Measurements from ENCODE around the gene FCRL4. TPM values are rescaled to one million over a fixed set of nuclear protein-coding genes. Genes with fewer than 3 reads are reported as not detected.

Gene FCRL4
- total and polyA plus RNA-seq, 2 of the 13 experiments (the other 11 are each of a cell fraction or from before 2014, with no cell fraction given): not detected

- no peak for TF ChIP-seq ZNF260 (CRISPR knock-in tag; IDR thresholded peaks at IDR 0.05; ENCODE audit: borderline replicate concordance, low read depth)
- no peak for TF ChIP-seq ZNF550 (CRISPR knock-in tag; IDR thresholded peaks at IDR 0.05; ENCODE audit: borderline replicate concordance)
- no peak for TF ChIP-seq RFX3 (CRISPR knock-in tag; IDR thresholded peaks at IDR 0.05)
- no peak for TF ChIP-seq ZBTB20 (CRISPR knock-in tag; IDR thresholded peaks at IDR 0.05; ENCODE audit: borderline replicate concordance, low read depth)
- no peak for TF ChIP-seq TGIF2 (CRISPR knock-in tag; IDR thresholded peaks at IDR 0.05)
Observed at GRCh38 chr1:157577420-157577819, 20.5 kb downstream of the FCRL4 start (continued).

GRCh38 chr1:157575744-157576143 lies 22.1 kb downstream of the FCRL4 start:
- Histone ChIP-seq H3K79me2 (ENCODE audit: insufficient read depth, low read length) (no peaks in the 10 kb centered on the region), H3K4me3 (replicated peaks in 1 of 3; ENCODE audit: insufficient read depth in 1 of 3, low read depth in 2 of 3, low read length in 3 of 3) (no peak overlapping the region), H3K36me3 (replicated peaks in 1 of 2; ENCODE audit: control insufficient read depth in 1 of 2, insufficient read depth in 2 of 2, low read length in 2 of 2) (no peaks in the 10 kb centered on the region), H3K27me3 (ENCODE audit: control insufficient read depth in 1 of 2, insufficient read depth in 2 of 2, low read length in 2 of 2) (no peaks in the 10 kb centered on the region; a peak in 1 of 5 replicates), H3K9ac (ENCODE audit: insufficient read depth, low read depth, low read length) (no peak overlapping the region), H3K27ac (ENCODE audit: extremely low read length, insufficient read depth, low read length) (no peak overlapping the region), H3K4me2 (ENCODE audit: low read depth, low read length) (no peak overlapping the region), H4K20me1 (ENCODE audit: insufficient read depth, low read length) (no peaks in the 10 kb centered on the region), H2AFZ (ENCODE audit: low read length) (no peak overlapping the region), H3K4me1 (ENCODE audit: insufficient read depth, low read length) (no peaks in the 10 kb centered on the region), H3K9me3 (ENCODE audit: low read length) (no peaks in the 10 kb centered on the region)
- POLR2A ChIA-PET: no interaction called here
- FAIRE-seq: no peak
- CTCF ChIA-PET (ENCODE audit: low intra/inter-chr PET ratio, low total read pairs): no interaction called here
- DNase-seq (ENCODE audit: low spot score): no peak
- in situ Hi-C loops (cut with HindIII; ENCODE audit: extremely low pct_ligation_motif_present, low pct_unique_long_range_greater_than_20kb): no loop called here
- intact Hi-C loops (cut with micrococcal nuclease; ENCODE audit: unreplicated experiment): no loop called here
- TF ChIP-seq LRRFIP1 (CRISPR knock-in tag; conservative IDR thresholded peaks at IDR 0.05) (no peak), TFE3 (CRISPR knock-in tag; IDR thresholded peaks at IDR 0.05) (no peak), SP5 (CRISPR knock-in tag; IDR thresholded peaks at IDR 0.05; ENCODE audit: borderline replicate concordance, low read depth) (no peak), BCLAF1 (IDR thresholded peaks at IDR 0.05) (no peak), MAZ (IDR thresholded peaks at IDR 0.05; ENCODE audit: borderline replicate concordance, low read depth, low read length) (no peak), MAZ (CRISPR knock-in tag; IDR thresholded peaks at IDR 0.05; ENCODE audit: low read depth) (no peak), KDM4B (CRISPR knock-in tag; IDR thresholded peaks at IDR 0.05) (no peak), MAX (IDR thresholded peaks at IDR 0.05) (no peak), NFIC (IDR thresholded peaks at IDR 0.05; ENCODE audit: low read length) (no peak), KAT7 (CRISPR knock-in tag; IDR thresholded peaks at IDR 0.05; ENCODE audit: borderline replicate concordance) (no peak)
- ATAC-seq: no peak
- WGBS (ENCODE audit: low lambda C conversion rate): 20% methylated on average over 2 of the region's 2 CpGs
- BruUV-seq (replicated peaks): no TSS peak
